Keratinocyte (primary cell): Measurements from ENCODE around the gene XKR3. TPM values are rescaled to one million over a fixed set of nuclear protein-coding genes. Genes with fewer than 3 reads are reported as not detected.

Experiments used
- DNase-seq: peaks from one replicate; pipeline ENCODE4 v3.0.0-alpha.2; 2011; ENCODE audit warnings: low read depth, missing footprints, low spot score
- FAIRE-seq: peaks from 2 replicates; lab custom pipeline; 2011; peaks lifted over from hg19 to GRCh38; lab: Jason Lieb, UNC
- H2AFZ ChIP-seq: 2 replicates; pipeline ENCODE4 v1.6.0; 2012; ENCODE audit warnings: low read length, control low read depth, inconsistent platforms; ENCODE audit not compliant: control insufficient read depth
- H3K27ac ChIP-seq: 2 replicates; pipeline ENCODE4 v1.5.1; 2011; ENCODE audit warnings: low read length; ENCODE audit not compliant: control insufficient read depth, insufficient read depth
- H3K27me3 ChIP-seq: 3 replicates; pipeline ENCODE4 v1.6.0; 2011; ENCODE audit warnings: low read length; ENCODE audit not compliant: control insufficient read depth, insufficient read depth; ENCODE audit errors: extremely low read depth
- H3K36me3 ChIP-seq, 2 experiments: 2 replicates in 1 of 2; 3 replicates in 1 of 2; pipeline ENCODE4 v1.5.1; 2011; ENCODE audit warnings: low read length in 2 of 2, mild to moderate bottlenecking in 1 of 2; ENCODE audit not compliant: control insufficient read depth in 2 of 2, insufficient read depth in 2 of 2; ENCODE audit errors: extremely low read depth in 1 of 2
- H3K4me1 ChIP-seq: 3 replicates; pipeline ENCODE4 v1.5.1; 2011; ENCODE audit warnings: low read length; ENCODE audit not compliant: control insufficient read depth, insufficient read depth; ENCODE audit errors: extremely low read depth
- H3K4me2 ChIP-seq: 3 replicates; pipeline ENCODE4 v1.6.0; 2011; ENCODE audit warnings: low read depth, low read length; ENCODE audit not compliant: control insufficient read depth, insufficient read depth; ENCODE audit errors: extremely low read depth
- H3K4me3 ChIP-seq, 3 experiments: fragments of 200-600 bp in 1 of 3; sonication (generic) in 1 of 3; 2 replicates in 2 of 3; 3 replicates in 1 of 3; pipeline ENCODE4 v1.5.1; 2011 to 2016; ENCODE audit warnings: low read length in 3 of 3, mild to moderate bottlenecking in 3 of 3, control low read depth in 2 of 3, inconsistent platforms in 1 of 3, low read depth in 1 of 3, mixed read lengths in 1 of 3, mixed run types in 1 of 3, moderate library complexity in 1 of 3; ENCODE audit not compliant: control insufficient read depth in 2 of 3, insufficient read depth in 2 of 3; ENCODE audit errors: extremely low read depth in 1 of 3
- H3K79me2 ChIP-seq: 2 replicates; pipeline ENCODE4 v1.6.0; 2012; ENCODE audit warnings: low read length; ENCODE audit not compliant: control insufficient read depth, insufficient read depth
- H3K9ac ChIP-seq: 3 replicates; pipeline ENCODE4 v1.6.0; 2011; ENCODE audit warnings: low read length; ENCODE audit not compliant: control insufficient read depth, insufficient read depth; ENCODE audit errors: extremely low read depth
- H3K9me1 ChIP-seq: 3 replicates; pipeline ENCODE4 v1.6.0; 2011; ENCODE audit warnings: low read length; ENCODE audit not compliant: control insufficient read depth, insufficient read depth; ENCODE audit errors: extremely low read depth
- H3K9me3 ChIP-seq: 2 replicates; pipeline ENCODE4 v1.5.1; 2012; ENCODE audit warnings: low read depth, low read length; ENCODE audit not compliant: control insufficient read depth
- H4K20me1 ChIP-seq: 3 replicates; pipeline ENCODE4 v1.6.0; 2011; ENCODE audit warnings: low read length; ENCODE audit not compliant: control insufficient read depth, insufficient read depth; ENCODE audit errors: extremely low read depth
- CTCF ChIP-seq, 3 experiments: IDR thresholded peaks in 1 of 3; conservative IDR thresholded peaks in 1 of 3; optimal IDR thresholded peaks in 1 of 3; 2 replicates in 2 of 3; 3 replicates in 1 of 3; pipeline versions ENCODE3 to v1.5.1; 2011; ENCODE audit warnings: low read length in 3 of 3, mild to moderate bottlenecking in 3 of 3, moderate library complexity in 2 of 3, control low read depth in 1 of 3, inconsistent platforms in 1 of 3; ENCODE audit not compliant: insufficient read depth in 2 of 3; ENCODE audit errors: extremely low read depth in 1 of 3
- EZH2 ChIP-seq: IDR thresholded peaks from one replicate; pipeline ENCODE4 v1.6.1; 2012; ENCODE audit warnings: inconsistent platforms, mild to moderate bottlenecking, low read length, moderate library complexity
- dilution Hi-C: fragments of 300-500 bp; cut with MboI; formaldehyde crosslinking; loops from one replicate; pipeline ENCODE4 v1.7.0; 2020; ENCODE audit warnings: low sequenced_read_pairs; ENCODE audit not compliant: extremely low pct_ligation_motif_present
- polyA plus RNA-seq, 5 experiments: library from polyadenylated mRNA; depleted of rRNA in 3 of 5; stranded (reverse) in 3 of 5; stranded (forward) in 1 of 5; unstranded in 1 of 5; fragments of >200 nt; gene quantifications; 1 replicate in 1 of 5; 2 replicates in 3 of 5; 3 replicates in 1 of 5; pipeline versions ENCODE4 v1.2.1 to v1.2.3, GENCODE V29; 2011 to 2012; ENCODE audit warnings: missing spikeins in 2 of 5, low read depth in 1 of 5, low replicate concordance in 1 of 5

XKR3 gene
- polyA plus RNA-seq, 1 donor (not counting 4 experiments of a cell fraction or from before 2014, with no cell fraction given), result not detected

- DNase-seq (no peak), FAIRE-seq (no peak)
- no peaks in the 10 kb centered on the region for H3K27me3 ChIP-seq
- dilution Hi-C loops, result no loop called here
- no peak overlapping the region for H3K4me2 ChIP-seq
- H3K9ac ChIP-seq, result no peak overlapping the region
- H3K9me3 ChIP-seq, result peaks cover 2% of the 10 kb centered on the region
- H3K4me3 ChIP-seq, result no peak overlapping the region
- no peaks in the 10 kb centered on the region for H3K79me2 ChIP-seq
- no peak overlapping the region for H2AFZ ChIP-seq
- no peaks in the 10 kb centered on the region for H4K20me1 ChIP-seq
- H3K4me1 ChIP-seq, result no peaks in the 10 kb centered on the region
- no peak overlapping the region for H3K27ac ChIP-seq
- TF ChIP-seq CTCF (optimal IDR thresholded peaks at IDR 0.05 in 1 of 3, IDR thresholded peaks at IDR 0.05 in 1 of 3, conservative IDR thresholded peaks at IDR 0.05 in 1 of 3; ENCODE audit: extremely low read depth in 1 of 3, insufficient read depth in 2 of 3, low read length in 3 of 3) (no peak), EZH2 (no peak)
- H3K9me1 ChIP-seq, result no peaks in the 10 kb centered on the region
- H3K36me3 ChIP-seq, result no peaks in the 10 kb centered on the region
Observed at GRCh38 chr22:16828876-16829275, 3.7 kb upstream of the XKR3 start.

- H3K9ac ChIP-seq, result no peak overlapping the region
- H4K20me1 ChIP-seq, result no peaks in the 10 kb centered on the region
- H3K4me2 ChIP-seq, result no peak overlapping the region
- no peak for FAIRE-seq
- TF ChIP-seq EZH2 (no peak), CTCF (optimal IDR thresholded peaks at IDR 0.05 in 1 of 3, IDR thresholded peaks at IDR 0.05 in 1 of 3, conservative IDR thresholded peaks at IDR 0.05 in 1 of 3; ENCODE audit: extremely low read depth in 1 of 3, insufficient read depth in 2 of 3, low read length in 3 of 3) (no peak)
- no peaks in the 10 kb centered on the region for H3K4me1 ChIP-seq
- no peaks in the 10 kb centered on the region for H3K36me3 ChIP-seq
- H3K4me3 ChIP-seq, result no peak overlapping the region
- H3K9me3 ChIP-seq, result peaks cover 5% of the 10 kb centered on the region
- H3K9me1 ChIP-seq, result no peaks in the 10 kb centered on the region
- no peak overlapping the region for H2AFZ ChIP-seq
- H3K27ac ChIP-seq, result no peak overlapping the region
- DNase-seq, result no peak
- no peaks in the 10 kb centered on the region for H3K79me2 ChIP-seq
- dilution Hi-C loops, result no loop called here
- no peaks in the 10 kb centered on the region for H3K27me3 ChIP-seq
Observed at GRCh38 chr22:16827506-16827905, 2.3 kb upstream of the XKR3 start.
